A549 (cell line): Measurements from ENCODE around the gene MUC5AC.

Experiments used
- CEBPB ChIP-seq, 2 experiments: fragments of >200 bp in 1 of 2; sonication (Bioruptor Twin) in 1 of 2; formaldehyde crosslinking in 1 of 2; IDR thresholded peaks; 2 replicates each; pipeline ENCODE4 v1.6.1; 2012 to 2016
- CHD4 ChIP-seq: fragments of 200-600 bp; sonication (generic); IDR thresholded peaks from 2 replicates; pipeline ENCODE4 v1.6.1; 2016; ENCODE audit warnings: antibody characterized with exemption, mild to moderate bottlenecking, borderline replicate concordance
- ESRRA ChIP-seq: fragments of 150-350 bp; IDR thresholded peaks from 2 replicates; pipeline ENCODE4 v1.6.1; 2014; ENCODE audit warnings: mild to moderate bottlenecking, low read length, borderline replicate concordance
- HOXB5 ChIP-seq: fragments of 250-450 bp; sonication (Bioruptor Pico); IDR thresholded peaks from 2 replicates; pipeline ENCODE4 v1.5.0; 2020; ENCODE audit warnings: mild to moderate bottlenecking, moderate library complexity
- MAFK ChIP-seq: fragments of 450-650 bp; IDR thresholded peaks from 2 replicates; pipeline ENCODE4 v1.6.1; 2014; ENCODE audit not compliant: partially characterized antibody
- MYC ChIP-seq: IDR thresholded peaks from 2 replicates; pipeline ENCODE4 v1.6.1; 2012; ENCODE audit warnings: mild to moderate bottlenecking, inconsistent platforms, low read length, improper control_type of control experiment, borderline replicate concordance
- POLR2A ChIP-seq: IDR thresholded peaks from 2 replicates; pipeline ENCODE4 v1.6.1; 2012; ENCODE audit warnings: mild to moderate bottlenecking, low read length
- RAD21 ChIP-seq, 2 experiments: fragments of >200 bp in 1 of 2; sonication (Bioruptor Twin) in 1 of 2; formaldehyde crosslinking in 1 of 2; IDR thresholded peaks in 1 of 2; conservative IDR thresholded peaks in 1 of 2; 2 replicates in 1 of 2; 3 replicates in 1 of 2; pipeline ENCODE4 v1.6.1; 2012 to 2018; ENCODE audit warnings: inconsistent platforms in 1 of 2
- SMC3 ChIP-seq: fragments of >200 bp; sonication (Bioruptor Twin); formaldehyde crosslinking; IDR thresholded peaks from 3 replicates; pipeline ENCODE4 v1.6.1; 2018; ENCODE audit warnings: inconsistent platforms
- TP53 ChIP-seq: fragments of 250-450 bp; sonication (Bioruptor Pico); IDR thresholded peaks from 2 replicates; pipeline ENCODE4 v1.5.0; 2021; ENCODE audit warnings: mild to moderate bottlenecking, moderate library complexity
- TF ChIP-seq, protein P1 (sequence below): fragments of >200 bp; sonication (Bioruptor Twin); formaldehyde crosslinking; IDR thresholded peaks from 3 replicates; pipeline ENCODE4 v1.5.1; 2016
- TF ChIP-seq, protein P2 (sequence below): fragments of >200 bp; sonication (Bioruptor Twin); formaldehyde crosslinking; IDR thresholded peaks from 2 replicates; pipeline ENCODE4 v1.6.1; 2016

DNA sequence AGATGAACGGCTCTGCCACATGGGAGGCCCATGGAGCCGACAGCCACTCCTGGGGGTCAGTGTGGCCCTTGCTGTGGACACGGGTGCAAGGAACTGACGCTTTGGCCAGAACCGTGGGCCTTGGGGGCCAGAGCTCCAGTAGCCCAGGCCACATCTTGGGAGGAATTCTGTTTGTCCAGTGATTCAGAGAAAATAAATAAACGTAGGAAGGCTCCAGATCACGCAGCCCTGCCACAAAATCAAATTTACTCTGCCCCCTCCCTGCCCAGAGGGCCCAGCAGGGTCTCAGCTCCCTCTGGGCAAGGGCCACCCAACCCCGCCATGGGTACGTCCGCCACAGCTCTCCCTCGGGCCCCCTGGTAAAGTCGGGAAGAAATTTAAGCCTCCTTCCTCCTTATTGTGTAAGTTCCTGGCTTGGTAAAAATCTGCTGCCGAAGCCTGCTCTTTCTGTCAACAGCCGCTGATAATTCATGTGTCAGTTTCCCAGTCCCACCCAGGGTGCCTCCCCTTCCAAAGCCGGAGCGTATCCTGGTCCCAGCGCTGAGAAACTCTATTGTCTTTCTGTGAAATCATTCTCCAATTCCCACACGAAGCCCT is 6.9 kb upstream of the MUC5AC start:
- TF ChIP-seq SMC3 (no peak; the same call in 2 of the 3 replicates), POLR2A (no peak), MYC (no peak; the same call in 1 of the 2 replicates), RAD21 (conservative IDR thresholded peaks at IDR 0.05 in 1 of 2, IDR thresholded peaks at IDR 0.05 in 1 of 2) (peak in 1 of 2 experiments; percentile 40; a peak in 3 of 5 replicates), MAFK (no peak), ESRRA (no peak), TP53 (CRISPR knock-in tag) (no peak), CEBPB (IDR thresholded peaks at IDR 0.05) (peak; percentile 71 to 86), HOXB5 (CRISPR knock-in tag) (no peak), CHD4 (no peak)
- TF ChIP-seq, protein P1, sequence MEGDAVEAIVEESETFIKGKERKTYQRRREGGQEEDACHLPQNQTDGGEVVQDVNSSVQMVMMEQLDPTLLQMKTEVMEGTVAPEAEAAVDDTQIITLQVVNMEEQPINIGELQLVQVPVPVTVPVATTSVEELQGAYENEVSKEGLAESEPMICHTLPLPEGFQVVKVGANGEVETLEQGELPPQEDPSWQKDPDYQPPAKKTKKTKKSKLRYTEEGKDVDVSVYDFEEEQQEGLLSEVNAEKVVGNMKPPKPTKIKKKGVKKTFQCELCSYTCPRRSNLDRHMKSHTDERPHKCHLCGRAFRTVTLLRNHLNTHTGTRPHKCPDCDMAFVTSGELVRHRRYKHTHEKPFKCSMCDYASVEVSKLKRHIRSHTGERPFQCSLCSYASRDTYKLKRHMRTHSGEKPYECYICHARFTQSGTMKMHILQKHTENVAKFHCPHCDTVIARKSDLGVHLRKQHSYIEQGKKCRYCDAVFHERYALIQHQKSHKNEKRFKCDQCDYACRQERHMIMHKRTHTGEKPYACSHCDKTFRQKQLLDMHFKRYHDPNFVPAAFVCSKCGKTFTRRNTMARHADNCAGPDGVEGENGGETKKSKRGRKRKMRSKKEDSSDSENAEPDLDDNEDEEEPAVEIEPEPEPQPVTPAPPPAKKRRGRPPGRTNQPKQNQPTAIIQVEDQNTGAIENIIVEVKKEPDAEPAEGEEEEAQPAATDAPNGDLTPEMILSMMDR = no peak
- TF ChIP-seq, protein P2, sequence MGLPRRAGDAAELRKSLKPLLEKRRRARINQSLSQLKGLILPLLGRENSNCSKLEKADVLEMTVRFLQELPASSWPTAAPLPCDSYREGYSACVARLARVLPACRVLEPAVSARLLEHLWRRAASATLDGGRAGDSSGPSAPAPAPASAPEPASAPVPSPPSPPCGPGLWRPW = no peak
